NCI-H2196 treated with DMSO at 0.1 percent for 48 hours (cell line): Measurements from ENCODE around the gene RTL1.

Experiments used
- DNase-seq: peaks from one replicate; lab custom pipeline; 2025; ENCODE audit not compliant: unreplicated experiment; lab: John Stamatoyannopoulos, UW

The RTL1 gene

DNA sequence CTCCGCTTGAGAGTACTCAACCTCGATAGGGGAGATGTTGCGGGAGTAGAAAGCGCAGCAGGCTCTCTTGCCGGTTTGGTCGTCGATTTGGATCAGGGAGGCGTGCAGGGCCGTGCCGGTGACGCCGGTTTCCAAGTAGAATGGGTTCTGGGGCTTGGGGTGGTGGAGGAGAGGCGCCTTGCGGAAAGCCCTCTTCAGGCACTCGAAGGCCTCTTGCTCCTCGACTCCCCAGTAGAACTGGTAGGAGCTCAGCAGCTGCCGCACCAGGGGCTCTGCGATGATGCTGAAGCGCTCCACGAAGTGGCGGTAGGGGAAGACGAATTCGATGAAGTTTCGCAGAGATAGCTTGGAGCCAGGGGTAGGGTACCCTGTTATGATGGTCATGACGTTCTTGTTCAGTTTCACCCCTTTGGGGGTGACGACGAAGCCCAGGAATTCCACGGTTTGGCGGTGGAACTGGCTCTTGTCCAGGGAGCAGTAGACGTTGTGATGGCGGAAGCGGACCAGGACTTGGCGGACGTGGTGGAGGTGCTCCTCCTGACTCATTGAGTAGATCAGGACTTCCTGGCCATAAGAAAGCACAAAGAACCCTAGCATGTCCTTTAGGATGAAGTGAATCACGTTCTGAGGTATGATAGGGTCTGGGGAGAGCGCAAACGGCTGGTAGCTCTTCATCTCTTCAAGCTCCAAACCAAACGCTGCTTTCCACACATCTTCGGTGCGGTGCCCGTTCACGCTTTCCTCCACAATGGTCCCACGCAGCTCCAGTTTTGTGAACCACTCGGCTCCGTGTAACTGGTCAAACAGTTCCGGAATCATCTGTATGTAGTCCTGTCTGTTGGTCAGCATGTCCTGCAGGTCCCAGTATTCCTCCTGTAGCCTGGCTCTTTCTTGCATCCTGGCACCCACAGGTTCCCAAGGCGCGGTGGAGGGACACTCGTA, 21.2 kb downstream of the RTL1 start:
- DNase-seq, result no peak

- DNase-seq, result no peak
Measured at GRCh38 chr14:100881211-100882025, 22.1 kb downstream of the RTL1 start.

DNA sequence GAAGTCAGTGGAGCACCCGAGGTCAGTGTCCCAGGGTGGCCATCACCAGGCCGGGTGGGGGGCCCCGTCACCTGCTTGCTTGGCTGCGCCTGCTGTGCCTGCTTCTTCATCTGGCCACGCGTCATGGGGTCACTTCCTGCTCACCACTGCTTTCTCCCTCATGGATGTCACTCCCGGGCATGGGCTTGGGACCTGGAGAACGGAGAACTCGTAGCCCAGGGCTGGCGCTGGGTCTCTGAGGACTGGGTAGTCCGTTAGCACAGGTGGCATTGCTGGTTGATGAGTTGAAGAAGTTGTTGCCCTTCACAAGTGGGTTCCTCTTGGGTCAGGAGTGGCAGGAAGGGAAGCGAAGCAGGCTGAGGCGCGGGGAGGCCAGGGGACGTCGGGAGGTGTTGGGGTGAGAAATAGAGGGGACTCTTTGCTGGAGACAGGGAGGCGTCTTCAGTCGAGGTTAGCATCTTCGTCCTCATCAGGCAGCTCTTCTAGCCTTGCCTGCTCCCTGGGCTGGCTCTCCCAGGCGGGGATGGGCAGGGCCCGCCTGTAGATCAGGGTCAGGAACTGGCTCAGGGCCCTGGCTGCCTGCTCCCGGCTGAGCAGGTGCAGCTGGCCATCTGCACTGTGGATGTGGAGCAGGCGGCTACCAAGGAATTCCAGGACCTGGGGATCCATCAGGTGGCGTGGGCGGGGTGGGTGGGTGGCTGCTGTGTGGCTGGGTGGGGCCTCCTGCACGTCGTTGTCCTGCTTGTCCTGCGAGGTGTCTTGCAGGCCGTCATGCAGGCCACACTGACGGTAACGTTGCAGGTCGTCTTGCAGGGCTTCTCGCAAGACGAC, 23.0 kb downstream of the RTL1 start:
- DNase-seq, result no peak

GRCh38 chr14:100879782-100880181, 23.7 kb downstream of the RTL1 start:
- DNase-seq, result no peak

DNA sequence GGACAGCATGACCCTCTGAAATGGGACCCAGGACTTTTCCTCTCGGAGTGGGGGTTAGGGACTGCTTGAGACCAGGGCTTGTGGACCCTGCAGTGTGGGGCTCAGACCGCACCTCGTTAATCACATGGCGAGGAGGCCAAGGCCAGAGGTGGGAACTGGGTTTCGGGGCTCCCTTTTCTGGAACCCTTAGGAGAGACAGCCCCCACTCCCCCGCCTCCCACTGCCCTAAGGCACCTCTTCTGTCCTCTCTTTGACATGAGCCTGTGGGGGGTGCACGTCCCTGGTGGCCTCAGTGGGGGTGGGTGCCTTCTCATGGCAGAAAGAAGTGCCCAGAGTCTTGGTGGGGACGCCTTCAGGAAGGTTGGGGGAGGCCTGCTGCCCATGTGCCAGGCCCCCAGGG, 24.3 kb downstream of the RTL1 start:
- no peak for DNase-seq

GRCh38 chr14:100878271-100879146, 25.0 kb downstream of the RTL1 start:
- DNase-seq, result no peak

- DNase-seq, result no peak
Measured at GRCh38 chr14:100875861-100876590, 27.5 kb downstream of the RTL1 start.

GRCh38 chr14:100875126-100875525, 28.4 kb downstream of the RTL1 start:
- DNase-seq, result no peak

DNA sequence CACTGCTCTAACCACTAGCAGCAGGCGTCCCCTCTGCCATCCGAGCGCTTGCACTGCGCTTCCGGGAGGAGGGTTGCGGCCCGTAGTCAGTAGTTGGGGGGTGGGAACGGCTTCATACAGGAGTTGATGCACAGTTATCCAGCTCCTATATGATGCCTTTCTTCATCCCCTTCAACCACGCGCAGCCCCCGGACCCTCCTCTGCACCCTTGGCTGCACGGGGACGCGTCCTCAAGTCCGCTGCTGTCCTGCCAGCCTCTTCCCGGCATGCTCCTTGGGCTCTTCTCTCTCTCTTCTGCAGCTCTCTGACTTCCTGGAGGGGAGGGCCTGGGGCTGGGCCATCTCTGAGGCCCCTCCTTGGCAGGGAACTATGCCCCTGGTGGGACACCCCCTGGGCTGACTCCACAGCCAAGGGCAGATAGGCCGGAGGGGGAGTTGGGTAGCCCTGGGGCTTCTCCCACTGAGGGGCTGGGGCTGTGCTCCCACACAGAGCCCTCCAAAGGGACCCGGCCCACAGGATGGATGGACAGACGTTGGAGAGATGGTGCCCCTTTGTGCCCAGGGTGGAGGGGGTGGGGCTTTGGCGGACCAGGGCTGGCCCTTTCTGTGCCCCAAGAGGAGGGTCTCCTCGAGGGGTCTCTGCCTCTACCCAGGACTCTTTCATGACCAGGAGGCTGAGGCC, 29.0 kb downstream of the RTL1 start:
- no peak for DNase-seq

GRCh38 chr14:100874051-100874410, 29.5 kb downstream of the RTL1 start:
- DNase-seq, result no peak

DNA sequence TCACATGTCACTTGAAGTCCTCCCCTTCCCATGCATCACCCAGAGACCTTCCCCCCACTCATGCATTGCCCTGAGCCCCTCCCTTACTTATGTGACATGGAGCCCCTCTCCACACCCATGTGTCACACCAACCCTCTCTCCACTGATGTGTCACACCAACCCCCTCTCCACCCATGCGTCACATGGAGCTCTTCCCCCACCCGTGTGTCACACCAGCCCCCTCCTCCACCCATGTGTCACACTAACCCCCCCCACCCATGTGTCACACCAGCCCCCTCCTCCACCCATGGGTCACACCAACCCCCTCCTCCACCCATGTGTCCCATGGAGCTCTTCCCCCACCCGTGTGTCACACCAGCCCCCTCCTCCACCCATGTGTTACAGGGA, 30.4 kb downstream of the RTL1 start:
- no peak for DNase-seq

DNA sequence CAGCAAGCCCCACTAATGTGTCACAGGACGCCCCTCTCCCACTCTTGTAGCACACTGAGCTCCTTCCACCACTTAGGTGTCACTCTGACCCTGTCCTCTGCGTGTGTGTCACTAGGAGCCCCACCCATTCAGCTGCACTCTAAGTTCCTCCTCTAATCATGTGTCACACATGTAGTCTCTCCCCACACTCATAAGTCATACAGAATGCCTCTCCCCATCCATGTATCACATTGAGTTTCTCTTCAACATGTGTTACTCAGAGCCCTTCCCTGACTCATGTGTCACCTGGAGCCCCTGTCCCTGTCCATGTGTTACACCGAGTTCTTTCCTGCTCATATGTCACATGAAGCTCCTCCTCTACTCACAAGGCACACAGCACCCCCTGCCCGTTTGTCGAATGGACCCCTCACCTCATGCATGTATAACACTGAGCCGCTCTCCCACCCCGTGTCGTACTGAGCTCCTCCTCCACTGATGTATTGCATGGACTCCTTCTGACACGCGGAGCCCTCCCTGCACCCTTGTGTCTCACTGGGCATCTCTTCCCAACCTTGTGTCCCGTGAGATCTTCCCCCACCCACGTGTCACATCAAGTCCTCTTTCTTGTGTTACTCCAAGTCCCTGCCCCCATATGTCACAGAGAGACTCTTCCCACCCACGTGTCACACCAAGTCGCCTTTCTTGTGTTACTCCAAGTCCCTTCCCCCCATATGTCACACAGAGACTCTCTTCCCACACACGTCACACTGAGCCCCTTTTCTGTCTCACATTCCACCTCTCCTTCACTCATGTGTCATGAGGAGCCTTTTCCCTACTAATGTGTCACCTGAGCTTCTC, 31.0 kb downstream of the RTL1 start:
- DNase-seq, result no peak

DNA sequence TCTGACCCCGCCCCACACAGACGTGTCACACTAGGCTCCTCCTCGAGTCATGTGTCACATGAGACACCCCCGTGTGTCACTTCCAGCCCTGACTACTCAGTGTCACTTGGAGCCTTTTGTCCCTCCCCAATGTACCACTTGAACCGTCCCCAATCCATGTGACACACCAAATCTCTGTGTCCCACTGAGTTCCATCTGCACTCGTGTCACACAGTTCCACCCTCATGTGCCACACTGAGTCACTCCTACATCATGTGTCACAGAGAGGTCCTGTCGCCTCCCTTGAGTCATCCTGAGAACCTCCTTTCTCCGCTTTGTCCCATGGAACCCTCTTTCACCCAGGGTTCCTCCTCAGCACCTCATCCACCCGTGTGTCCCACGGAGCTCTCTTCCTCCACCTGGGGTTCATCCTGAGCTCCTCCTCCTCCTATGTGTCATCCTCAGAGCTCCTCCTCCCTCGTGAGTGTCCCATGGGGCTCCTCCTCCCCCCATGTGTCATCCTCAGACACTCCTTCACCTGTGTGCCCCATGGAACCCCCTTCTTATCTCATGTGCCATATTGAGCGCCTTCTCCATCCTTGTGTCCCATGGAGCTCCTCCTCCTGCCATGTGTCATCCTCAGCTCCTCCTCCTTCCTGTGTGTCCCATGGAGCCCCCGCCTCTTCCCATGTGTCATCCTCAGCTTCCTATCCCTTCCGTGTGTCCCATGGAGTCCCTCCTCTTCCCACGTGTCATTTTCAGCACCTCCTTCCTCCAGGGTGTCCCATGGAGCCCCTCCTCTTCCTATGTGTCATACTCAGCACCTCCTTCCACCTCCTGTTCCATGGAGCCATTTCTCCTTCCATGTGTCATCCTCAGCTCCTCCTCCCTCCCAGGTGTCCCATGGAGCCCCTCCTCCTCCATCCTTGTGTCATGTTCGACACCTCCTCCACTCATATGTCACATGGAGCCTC, 32.0 kb downstream of the RTL1 start:
- no peak for DNase-seq

GRCh38 chr14:100868621-100869370, 34.7 kb downstream of the RTL1 start:
- DNase-seq, result no peak

- no peak for DNase-seq
Measured at GRCh38 chr14:100867631-100868315, 35.7 kb downstream of the RTL1 start.
